ENCODE results near the gene ANKRD33B. TPM values are rescaled to one million over a fixed set of nuclear protein-coding genes. Genes with fewer than 3 reads are reported as not detected.

ANKRD33B gene
- total and polyA plus RNA-seq, 2 experiments from 2014 or later, result 2.9 to 15.4 TPM

- TF ChIP-seq JUNB (IDR thresholded peaks at IDR 0.05; ENCODE audit: unreplicated experiment), result no peak
- no peak for TF ChIP-seq EZH2phosphoT487 (IDR thresholded peaks at IDR 0.05; ENCODE audit: unreplicated experiment)
- TF ChIP-seq POLR2AphosphoS5 (IDR thresholded peaks at IDR 0.05; ENCODE audit: low read depth), result no peak
- TF ChIP-seq EZH2 (IDR thresholded peaks at IDR 0.05; ENCODE audit: low read depth, unreplicated experiment), result no peak
- TF ChIP-seq ZNF331 (CRISPR knock-in tag; IDR thresholded peaks at IDR 0.05; ENCODE audit: low read depth), result no peak
- no peak for TF ChIP-seq STAT1 (IDR thresholded peaks at IDR 0.05; ENCODE audit: unreplicated experiment)
- no peak for TF ChIP-seq ZNF114 (CRISPR knock-in tag; IDR thresholded peaks at IDR 0.05)
- TF ChIP-seq NANOG (IDR thresholded peaks at IDR 0.05; ENCODE audit: borderline replicate concordance), result no peak
Measured at GRCh38 chr5:10596886-10597451, 33.1 kb downstream of the ANKRD33B start (continued).

GRCh38 chr5:10599113-10599512 is 35.2 kb downstream of the ANKRD33B start:
- H3K9me2 ChIP-seq (ENCODE audit: insufficient read depth), result no peaks in the 10 kb centered on the region
- no peak overlapping the region for H3K4me3 ChIP-seq
- no peaks in the 10 kb centered on the region for H3K79me2 ChIP-seq (replicated peaks; ENCODE audit: insufficient read depth)
- Mint-ChIP-seq H3K27ac (no peak overlapping the region), H3K4me3 (no peak overlapping the region), H3K27me3 (ENCODE audit: insufficient read depth, low read depth, poor library complexity) (peaks cover 5% of the 10 kb centered on the region), H3K36me3 (ENCODE audit: low read depth) (no peaks in the 10 kb centered on the region), H3K9me3 (no peaks in the 10 kb centered on the region), H3K4me1 (peaks cover 12% of the 10 kb centered on the region)
- H3K4me1 ChIP-seq (ENCODE audit: insufficient read depth), result no peaks in the 10 kb centered on the region
- H3F3A ChIP-seq (replicated peaks; ENCODE audit: low read depth), result no peaks in the 10 kb centered on the region
- TF ChIP-seq ZNF114 (CRISPR knock-in tag; IDR thresholded peaks at IDR 0.05), result no peak
- TF ChIP-seq EZH2phosphoT487 (IDR thresholded peaks at IDR 0.05; ENCODE audit: unreplicated experiment), result no peak
- TF ChIP-seq ZNF331 (CRISPR knock-in tag; IDR thresholded peaks at IDR 0.05; ENCODE audit: low read depth), result no peak
- H2AFZ ChIP-seq, result no peak overlapping the region
- H3K36me3 ChIP-seq (ENCODE audit: insufficient read depth), result no peaks in the 10 kb centered on the region
- H3K4me2 ChIP-seq, result no peak overlapping the region
- H3K27ac ChIP-seq (ENCODE audit: low read depth), result no peak overlapping the region
- ATAC-seq (no peak), DNase-seq (ENCODE audit: low spot score) (no peak)
- no peaks in the 10 kb centered on the region for H3K27me3 ChIP-seq (ENCODE audit: insufficient read depth)
- H4K20me1 ChIP-seq (replicated peaks; ENCODE audit: insufficient read depth), result no peaks in the 10 kb centered on the region

- H3F3A ChIP-seq (replicated peaks; ENCODE audit: low read depth), result no peaks in the 10 kb centered on the region
- no peaks in the 10 kb centered on the region for H3K9me2 ChIP-seq (ENCODE audit: insufficient read depth)
- H3K4me3 ChIP-seq, result no peak overlapping the region
- no peaks in the 10 kb centered on the region for H3K27me3 ChIP-seq (ENCODE audit: insufficient read depth)
- Mint-ChIP-seq H3K36me3 (ENCODE audit: low read depth) (no peaks in the 10 kb centered on the region), H3K27ac (no peak overlapping the region), H3K4me3 (no peak overlapping the region), H3K27me3 (ENCODE audit: insufficient read depth, low read depth, poor library complexity) (peaks cover 4% of the 10 kb centered on the region), H3K9me3 (no peaks in the 10 kb centered on the region), H3K4me1 (peaks cover 7% of the 10 kb centered on the region)
- DNase-seq (ENCODE audit: low spot score) (no peak), ATAC-seq (no peak)
- H3K79me2 ChIP-seq (replicated peaks; ENCODE audit: insufficient read depth), result no peaks in the 10 kb centered on the region
- no peak overlapping the region for H2AFZ ChIP-seq
- H3K36me3 ChIP-seq (ENCODE audit: insufficient read depth), result no peaks in the 10 kb centered on the region
- H3K27ac ChIP-seq (ENCODE audit: low read depth), result no peak overlapping the region
- no peak overlapping the region for H3K4me2 ChIP-seq
- H4K20me1 ChIP-seq (replicated peaks; ENCODE audit: insufficient read depth), result no peaks in the 10 kb centered on the region
- no peaks in the 10 kb centered on the region for H3K4me1 ChIP-seq (ENCODE audit: insufficient read depth)
- no peak for TF ChIP-seq CREB1 (CRISPR knock-in tag; IDR thresholded peaks at IDR 0.05; ENCODE audit: low read depth)
- no peak for TF ChIP-seq EZH2 (IDR thresholded peaks at IDR 0.05; ENCODE audit: low read depth, unreplicated experiment)
- TF ChIP-seq ZNF114 (CRISPR knock-in tag; IDR thresholded peaks at IDR 0.05), result no peak
- no peak for TF ChIP-seq REST (IDR thresholded peaks at IDR 0.05; ENCODE audit: unreplicated experiment)
- TF ChIP-seq EZH2phosphoT487 (IDR thresholded peaks at IDR 0.05; ENCODE audit: unreplicated experiment), result no peak
- no peak for TF ChIP-seq NANOG (IDR thresholded peaks at IDR 0.05; ENCODE audit: borderline replicate concordance)
- TF ChIP-seq ZNF331 (CRISPR knock-in tag; IDR thresholded peaks at IDR 0.05; ENCODE audit: low read depth), result no peak
- TF ChIP-seq STAT1 (IDR thresholded peaks at IDR 0.05; ENCODE audit: unreplicated experiment), result no peak
Measured at GRCh38 chr5:10599862-10600284, 36.0 kb downstream of the ANKRD33B start.

Data from GM23338 (cell line).